ENCODE measurements around the gene OXER1.

Gene OXER1

GRCh38 chr2:42802150-42802549 lies 38.2 kb upstream of the OXER1 start:
- WGBS, 2 experiments (ENCODE audit: insufficient coverage in 2 of 2): 90 to 92% methylated on average over 3 to 4 of the region's 6 CpGs
- Histone ChIP-seq H3K27ac (ENCODE audit: low read depth, low read length, severe bottlenecking) (no peak overlapping the region), H3K4me1 (ENCODE audit: control insufficient read depth, insufficient read depth, low read length, poor library complexity, severe bottlenecking) (no peaks in the 10 kb centered on the region), H3K4me3 (ENCODE audit: extremely low read depth, insufficient read depth, low read length, poor library complexity, severe bottlenecking) (no peak overlapping the region), H3K36me3 (ENCODE audit: control insufficient read depth, insufficient read depth, low read length) (no peaks in the 10 kb centered on the region), H3K9me3 (ENCODE audit: control insufficient read depth, low read length) (no peaks in the 10 kb centered on the region)

DNA sequence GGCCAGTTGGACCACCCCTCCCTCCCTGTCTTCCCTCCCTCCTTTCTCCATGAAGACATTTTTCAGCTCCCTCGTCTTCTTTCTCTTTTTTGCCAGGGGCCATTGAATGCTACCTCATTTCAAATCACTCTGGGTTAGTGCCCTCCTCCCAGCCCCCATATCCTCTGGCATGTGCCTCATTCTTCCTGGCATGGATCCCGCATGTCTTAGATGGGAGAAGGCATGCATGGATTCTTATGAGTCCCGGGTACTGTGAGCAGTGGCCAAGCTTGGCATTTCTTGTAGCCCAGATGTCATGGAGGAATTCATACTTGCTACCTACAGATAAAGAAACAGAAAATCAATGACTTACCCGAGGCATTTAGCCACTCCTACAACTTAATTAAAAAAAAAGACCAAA lies 37.4 kb upstream of the OXER1 start:
- Histone ChIP-seq H3K27ac (ENCODE audit: low read depth, low read length, severe bottlenecking) (no peak overlapping the region), H3K4me3 (ENCODE audit: extremely low read depth, insufficient read depth, low read length, poor library complexity, severe bottlenecking) (no peak overlapping the region), H3K4me1 (ENCODE audit: control insufficient read depth, insufficient read depth, low read length, poor library complexity, severe bottlenecking) (no peaks in the 10 kb centered on the region), H3K9me3 (ENCODE audit: control insufficient read depth, low read length) (no peaks in the 10 kb centered on the region), H3K36me3 (ENCODE audit: control insufficient read depth, insufficient read depth, low read length) (peaks cover 4% of the 10 kb centered on the region)
- WGBS, 2 experiments (ENCODE audit: insufficient coverage in 2 of 2): 60 to 85% methylated on average over 1 to 2 of the region's 4 CpGs

GRCh38 chr2:42800981-42801380 lies 37.0 kb upstream of the OXER1 start:
- Histone ChIP-seq H3K9me3 (ENCODE audit: control insufficient read depth, low read length) (no peaks in the 10 kb centered on the region), H3K36me3 (ENCODE audit: control insufficient read depth, insufficient read depth, low read length) (peaks cover 7% of the 10 kb centered on the region), H3K4me3 (ENCODE audit: extremely low read depth, insufficient read depth, low read length, poor library complexity, severe bottlenecking) (no peak overlapping the region), H3K27ac (ENCODE audit: low read depth, low read length, severe bottlenecking) (no peak overlapping the region), H3K4me1 (ENCODE audit: control insufficient read depth, insufficient read depth, low read length, poor library complexity, severe bottlenecking) (peaks cover 3% of the 10 kb centered on the region)
- 88% methylated on average over 1 of the region's 2 CpGs; no CpG with 5 or more reads in 1 of the 2 experiments for WGBS, 2 experiments (ENCODE audit: insufficient coverage in 2 of 2)

DNA sequence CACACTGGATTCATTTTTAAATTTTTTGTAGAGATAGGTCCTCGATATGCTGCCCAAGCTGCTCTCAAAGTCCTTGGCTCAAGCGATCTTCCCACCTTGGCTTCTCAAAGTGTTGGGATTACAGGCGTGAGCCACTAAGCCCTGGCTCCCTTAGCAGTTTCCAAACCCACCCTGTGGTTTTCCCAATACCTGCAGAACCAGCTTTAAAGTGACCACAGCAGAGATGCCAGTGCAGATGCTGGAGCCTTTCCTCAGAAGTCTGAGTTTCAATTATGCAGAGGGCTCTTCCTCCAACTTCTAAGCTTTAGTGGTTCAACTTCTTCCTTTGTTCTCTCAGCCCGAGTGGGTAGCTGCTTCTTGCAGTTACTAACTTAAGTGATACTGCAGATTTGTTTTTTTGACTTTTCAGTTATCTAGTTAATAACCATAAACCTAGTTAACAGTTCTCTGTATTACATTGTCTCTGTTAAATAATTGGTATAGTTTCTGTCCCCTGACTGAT lies 36.6 kb upstream of the OXER1 start:
- no peak overlapping the region for H3K27ac ChIP-seq (ENCODE audit: low read depth, low read length, severe bottlenecking)
- H3K9me3 ChIP-seq (ENCODE audit: control insufficient read depth, low read length): peaks cover 3% of the 10 kb centered on the region
- H3K4me1 ChIP-seq (ENCODE audit: control insufficient read depth, insufficient read depth, low read length, poor library complexity, severe bottlenecking): peaks cover 7% of the 10 kb centered on the region
- peaks cover 7% of the 10 kb centered on the region for H3K36me3 ChIP-seq (ENCODE audit: control insufficient read depth, insufficient read depth, low read length)
- no peak overlapping the region for H3K4me3 ChIP-seq (ENCODE audit: extremely low read depth, insufficient read depth, low read length, poor library complexity, severe bottlenecking)
- WGBS, 2 experiments (ENCODE audit: insufficient coverage in 2 of 2): 88 to 93% methylated on average over 3 of the region's 4 CpGs

DNA sequence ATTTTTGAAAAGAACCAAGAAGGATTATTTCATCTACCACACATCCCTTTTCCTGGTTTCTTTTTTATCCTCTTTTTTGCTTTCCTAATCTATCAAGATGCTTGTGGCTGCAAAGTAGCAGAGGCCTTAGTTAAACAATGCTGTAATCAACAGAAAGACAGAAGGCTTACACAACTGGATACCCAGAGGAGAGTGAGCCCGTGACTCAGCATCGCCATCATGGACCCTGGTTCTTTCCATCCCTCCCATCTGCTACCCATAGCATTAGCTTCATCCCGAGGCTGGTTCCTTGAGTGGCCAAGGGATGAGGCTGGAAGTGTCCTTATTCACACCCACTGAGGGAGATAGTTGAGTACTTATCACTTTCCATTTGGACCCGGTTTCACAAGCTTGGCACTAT lies 35.9 kb upstream of the OXER1 start:
- Histone ChIP-seq H3K36me3 (ENCODE audit: control insufficient read depth, insufficient read depth, low read length) (peaks cover 7% of the 10 kb centered on the region), H3K9me3 (ENCODE audit: control insufficient read depth, low read length) (peaks cover 3% of the 10 kb centered on the region), H3K4me1 (ENCODE audit: control insufficient read depth, insufficient read depth, low read length, poor library complexity, severe bottlenecking) (peaks cover 7% of the 10 kb centered on the region), H3K27ac (ENCODE audit: low read depth, low read length, severe bottlenecking) (no peak overlapping the region), H3K4me3 (ENCODE audit: extremely low read depth, insufficient read depth, low read length, poor library complexity, severe bottlenecking) (no peak overlapping the region)
- WGBS, 2 experiments (ENCODE audit: insufficient coverage in 2 of 2): 100% methylated on average over 2 of the region's 4 CpGs; no CpG with 5 or more reads in 1 of the 2 experiments

DNA sequence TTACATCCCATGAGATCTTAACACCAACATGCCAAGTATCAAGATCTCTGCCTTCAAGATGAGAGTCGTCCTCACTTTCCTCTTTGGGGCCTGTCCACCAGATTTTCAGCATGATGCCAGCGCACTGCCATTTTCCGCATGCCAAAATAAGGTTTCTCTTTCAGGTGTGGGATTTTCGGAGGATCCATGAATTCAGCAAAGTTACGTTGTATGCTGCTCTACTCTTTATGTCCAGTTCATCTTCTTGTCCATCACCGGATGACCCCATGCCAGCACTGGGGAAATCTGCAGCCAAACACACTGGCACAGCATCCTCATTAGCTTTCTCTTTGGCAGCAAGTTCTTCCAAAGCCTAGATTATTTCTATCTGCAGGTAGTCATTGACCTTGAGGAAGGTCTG lies 33.3 kb upstream of the OXER1 start:
- H3K27ac ChIP-seq (ENCODE audit: low read depth, low read length, severe bottlenecking): no peak overlapping the region
- no peak overlapping the region for H3K4me3 ChIP-seq (ENCODE audit: extremely low read depth, insufficient read depth, low read length, poor library complexity, severe bottlenecking)
- peaks cover 3% of the 10 kb centered on the region for H3K9me3 ChIP-seq (ENCODE audit: control insufficient read depth, low read length)
- peaks cover 14% of the 10 kb centered on the region for H3K4me1 ChIP-seq (ENCODE audit: control insufficient read depth, insufficient read depth, low read length, poor library complexity, severe bottlenecking)
- WGBS, 2 experiments (ENCODE audit: insufficient coverage in 2 of 2): 82% methylated on average over 6 of the region's 6 CpGs
- H3K36me3 ChIP-seq (ENCODE audit: control insufficient read depth, insufficient read depth, low read length): peaks cover 7% of the 10 kb centered on the region

GRCh38 chr2:42796427-42797248 lies 32.7 kb upstream of the OXER1 start:
- peaks cover 3% of the 10 kb centered on the region for H3K9me3 ChIP-seq (ENCODE audit: control insufficient read depth, low read length)
- H3K4me3 ChIP-seq (ENCODE audit: extremely low read depth, insufficient read depth, low read length, poor library complexity, severe bottlenecking): no peak overlapping the region
- 100% methylated on average over 1 to 2 of the region's 7 CpGs for WGBS, 2 experiments (ENCODE audit: insufficient coverage in 2 of 2)
- peaks cover 7% of the 10 kb centered on the region for H3K36me3 ChIP-seq (ENCODE audit: control insufficient read depth, insufficient read depth, low read length)
- H3K27ac ChIP-seq (ENCODE audit: low read depth, low read length, severe bottlenecking): no peak overlapping the region
- H3K4me1 ChIP-seq (ENCODE audit: control insufficient read depth, insufficient read depth, low read length, poor library complexity, severe bottlenecking): peaks cover 18% of the 10 kb centered on the region

DNA sequence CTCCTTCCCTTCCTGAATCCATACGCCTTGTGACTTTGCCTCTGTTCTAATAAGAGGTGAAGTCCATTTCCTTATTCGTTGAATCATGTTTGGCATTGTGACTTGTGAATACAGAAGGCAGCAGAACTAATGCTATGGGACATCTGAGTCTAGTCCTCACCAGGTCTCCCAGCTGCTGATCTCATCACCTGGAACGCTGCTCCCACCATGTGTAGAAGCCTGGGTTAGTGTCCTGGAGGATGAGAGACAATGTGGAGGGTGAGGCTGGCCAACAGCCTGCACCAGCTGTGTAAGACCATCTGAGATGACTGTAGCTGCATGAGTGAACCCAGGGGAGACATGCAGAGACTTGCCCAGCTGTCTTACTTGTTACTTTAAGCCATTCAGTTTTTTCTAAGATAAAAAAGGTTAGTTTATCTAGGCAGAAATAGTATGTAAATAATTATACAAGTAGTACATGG lies 31.9 kb upstream of the OXER1 start:
- H3K9me3 ChIP-seq (ENCODE audit: control insufficient read depth, low read length): peaks cover 3% of the 10 kb centered on the region
- H3K27ac ChIP-seq (ENCODE audit: low read depth, low read length, severe bottlenecking): no peak overlapping the region
- H3K4me3 ChIP-seq (ENCODE audit: extremely low read depth, insufficient read depth, low read length, poor library complexity, severe bottlenecking): no peak overlapping the region
- H3K4me1 ChIP-seq (ENCODE audit: control insufficient read depth, insufficient read depth, low read length, poor library complexity, severe bottlenecking): peaks cover 21% of the 10 kb centered on the region
- peaks cover 7% of the 10 kb centered on the region for H3K36me3 ChIP-seq (ENCODE audit: control insufficient read depth, insufficient read depth, low read length)
- WGBS, 2 experiments (ENCODE audit: insufficient coverage in 2 of 2): 44 to 100% methylated on average over 1 to 2 of the region's 3 CpGs

- Histone ChIP-seq H3K4me3 (ENCODE audit: extremely low read depth, insufficient read depth, low read length, poor library complexity, severe bottlenecking) (no peak overlapping the region), H3K36me3 (ENCODE audit: control insufficient read depth, insufficient read depth, low read length) (peaks cover 7% of the 10 kb centered on the region), H3K4me1 (ENCODE audit: control insufficient read depth, insufficient read depth, low read length, poor library complexity, severe bottlenecking) (peaks cover 21% of the 10 kb centered on the region), H3K27ac (ENCODE audit: low read depth, low read length, severe bottlenecking) (no peak overlapping the region), H3K9me3 (ENCODE audit: control insufficient read depth, low read length) (peaks cover 3% of the 10 kb centered on the region)
- 92 to 100% methylated on average over 1 to 4 of the region's 6 CpGs for WGBS, 2 experiments (ENCODE audit: insufficient coverage in 2 of 2)
Observed at GRCh38 chr2:42795275-42795674, 31.3 kb upstream of the OXER1 start.

- Histone ChIP-seq H3K9me3 (ENCODE audit: control insufficient read depth, low read length) (peaks cover 3% of the 10 kb centered on the region), H3K4me1 (ENCODE audit: control insufficient read depth, insufficient read depth, low read length, poor library complexity, severe bottlenecking) (peaks cover 21% of the 10 kb centered on the region), H3K4me3 (ENCODE audit: extremely low read depth, insufficient read depth, low read length, poor library complexity, severe bottlenecking) (peak overlapping the region; percentile 60), H3K27ac (ENCODE audit: low read depth, low read length, severe bottlenecking) (peak overlapping the region; percentile 89), H3K36me3 (ENCODE audit: control insufficient read depth, insufficient read depth, low read length) (peaks cover 7% of the 10 kb centered on the region)
- WGBS, 2 experiments (ENCODE audit: insufficient coverage in 2 of 2): 48 to 64% methylated on average over 5 to 7 of the region's 8 CpGs
Observed at GRCh38 chr2:42794271-42795046, 30.5 kb upstream of the OXER1 start.

Measured in mesodermal cell (in vitro differentiated cells).